CD4-positive, alpha-beta T cell treated with Interleukin-10 for 1 hour (primary cell): Measurements from ENCODE around the gene ATP7B.

ENCODE experiments used
- DNase-seq: peaks from one replicate; pipeline ENCODE4 v3.0.0-alpha.2; 2020

The ATP7B gene

GRCh38 chr13:51976423-51976822 is 34.8 kb downstream of the ATP7B start:
- no peak for DNase-seq

- no peak for DNase-seq
Measured at GRCh38 chr13:51974482-51974881, 36.8 kb downstream of the ATP7B start.

GRCh38 chr13:51971520-51972426 is 39.5 kb downstream of the ATP7B start:
- DNase-seq, result no peak

- peak; percentile 20 for DNase-seq
Measured at GRCh38 chr13:51970349-51970748, 40.9 kb downstream of the ATP7B start.

GRCh38 chr13:51967482-51968446 is 43.5 kb downstream of the ATP7B start:
- no peak for DNase-seq

GRCh38 chr13:51966186-51966585 is 45.1 kb downstream of the ATP7B start:
- DNase-seq, result no peak

GRCh38 chr13:51961493-51962403 is 49.5 kb downstream of the ATP7B start:
- no peak for DNase-seq

GRCh38 chr13:51960766-51961165 is 50.5 kb downstream of the ATP7B start:
- no peak for DNase-seq

- no peak for DNase-seq
Measured at GRCh38 chr13:51959773-51960172, 51.5 kb downstream of the ATP7B start.

- DNase-seq, result no peak
Measured at GRCh38 chr13:51958217-51958547, 53.1 kb downstream of the ATP7B start.

GRCh38 chr13:51957377-51958216 is 53.7 kb downstream of the ATP7B start:
- DNase-seq, result no peak

- DNase-seq, result no peak
Measured at GRCh38 chr13:51956717-51957116, 54.5 kb downstream of the ATP7B start.

GRCh38 chr13:51955816-51956603 is 55.2 kb downstream of the ATP7B start:
- no peak for DNase-seq

- no peak for DNase-seq
Measured at GRCh38 chr13:51955281-51955771, 55.9 kb downstream of the ATP7B start.

- DNase-seq, result no peak
Measured at GRCh38 chr13:51953347-51954195, 57.7 kb downstream of the ATP7B start.

GRCh38 chr13:51950722-51951121 is 60.5 kb downstream of the ATP7B start:
- DNase-seq, result peak; percentile 54

- DNase-seq, result no peak
Measured at GRCh38 chr13:51946163-51946669, 65.0 kb downstream of the ATP7B start.

GRCh38 chr13:51945149-51945548 is 66.1 kb downstream of the ATP7B start:
- DNase-seq, result no peak

- no peak for DNase-seq
Measured at GRCh38 chr13:51944428-51944827, 66.8 kb downstream of the ATP7B start.
